Activated CD8-positive, alpha-beta memory T cell treated with anti-CD3 and anti-CD28 coated beads for 1 hour (primary cell): ENCODE results near the gene GBGT1.
A peak's percentile ranks its signal among the peaks of the same experiment; 100 is the strongest.

Source experiments
- DNase-seq, 2 donors: peaks; one replicate each; pipeline ENCODE4 v3.0.0-alpha.2; 2020; ENCODE audit warnings: low read depth in 1 of 2; ENCODE audit errors: extremely low read depth in 1 of 2

The GBGT1 gene

GRCh38 chr9:133104718-133105460 is 58.8 kb downstream of the GBGT1 start:
- no peak for DNase-seq

GRCh38 chr9:133103987-133104505 is 59.7 kb downstream of the GBGT1 start:
- no peak for DNase-seq

- DNase-seq = peak in 1 of 2 donors; percentile 39
Observed at GRCh38 chr9:133103183-133103986, 60.3 kb downstream of the GBGT1 start.
